HL-60 (cell line): Measurements from ENCODE around the gene SLFNL1.

ENCODE experiments used
- DNase-seq, 2 experiments: peaks; one replicate each; pipeline ENCODE4 v3.0.0-alpha.2; 2010 to 2020; ENCODE audit warnings: low read depth in 1 of 2, low spot score in 1 of 2
- H3K27ac ChIP-seq: fragments of 250-450 bp; sonication (Bioruptor Pico); replicated peaks from 2 replicates; pipeline ENCODE4 v1.5.1; 2020; ENCODE audit warnings: mild to moderate bottlenecking, moderate library complexity
- H3K27me3 ChIP-seq: fragments of 250-450 bp; sonication (Bioruptor Pico); 2 replicates; pipeline ENCODE4 v1.5.1; 2021; ENCODE audit warnings: mild to moderate bottlenecking, moderate library complexity; ENCODE audit not compliant: insufficient read depth, poor library complexity, severe bottlenecking
- H3K4me3 ChIP-seq: replicated peaks from 2 replicates; pipeline ENCODE4 v1.5.1; 2011; ENCODE audit warnings: mild to moderate bottlenecking, control low read depth, low read length; ENCODE audit not compliant: insufficient read depth
- CTCF ChIP-seq: IDR thresholded peaks from one replicate; pipeline ENCODE4 v1.5.1; 2011; ENCODE audit warnings: low read length, control low read depth, inconsistent platforms; ENCODE audit not compliant: insufficient read depth
- GABPA ChIP-seq: IDR thresholded peaks from 2 replicates; pipeline ENCODE4 v1.6.1; 2012; ENCODE audit warnings: low read depth
- POLR2AphosphoS5 ChIP-seq: IDR thresholded peaks from 2 replicates; pipeline ENCODE4 v1.6.1; 2012; ENCODE audit warnings: low read depth
- REST ChIP-seq: IDR thresholded peaks from 2 replicates; pipeline ENCODE4 v1.6.1; 2012; ENCODE audit warnings: low read depth; ENCODE audit not compliant: insufficient replicate concordance
- SPI1 ChIP-seq: IDR thresholded peaks from 2 replicates; pipeline ENCODE4 v1.6.1; 2012; ENCODE audit warnings: low read depth, mild to moderate bottlenecking, borderline replicate concordance

Gene SLFNL1

DNA sequence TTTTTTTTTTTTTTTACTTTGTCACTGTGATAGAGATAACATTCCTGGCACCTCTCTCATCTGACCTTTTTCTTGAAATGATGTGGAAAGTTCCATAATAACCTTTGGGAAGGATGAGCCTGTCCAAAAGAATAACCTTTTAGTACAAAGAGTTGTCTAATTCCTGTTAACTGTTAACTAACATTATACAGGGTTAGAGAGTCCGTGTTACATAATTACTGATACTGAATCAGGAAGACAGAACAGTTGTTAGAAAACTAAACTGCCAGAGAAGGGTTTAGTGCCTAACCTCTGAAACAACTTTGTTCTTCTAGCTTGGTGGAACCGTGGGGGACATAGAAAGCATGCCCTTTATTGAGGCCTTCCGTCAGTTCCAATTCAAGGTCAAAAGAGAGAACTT lies 33.2 kb downstream of the SLFNL1 start:
- Histone ChIP-seq H3K27me3 (no peaks in the 10 kb centered on the region), H3K4me3 (no peak overlapping the region), H3K27ac (no peak overlapping the region)
- DNase-seq = no peak
- TF ChIP-seq POLR2AphosphoS5 (no peak), SPI1 (no peak), GABPA (no peak), REST (no peak), CTCF (no peak)

DNA sequence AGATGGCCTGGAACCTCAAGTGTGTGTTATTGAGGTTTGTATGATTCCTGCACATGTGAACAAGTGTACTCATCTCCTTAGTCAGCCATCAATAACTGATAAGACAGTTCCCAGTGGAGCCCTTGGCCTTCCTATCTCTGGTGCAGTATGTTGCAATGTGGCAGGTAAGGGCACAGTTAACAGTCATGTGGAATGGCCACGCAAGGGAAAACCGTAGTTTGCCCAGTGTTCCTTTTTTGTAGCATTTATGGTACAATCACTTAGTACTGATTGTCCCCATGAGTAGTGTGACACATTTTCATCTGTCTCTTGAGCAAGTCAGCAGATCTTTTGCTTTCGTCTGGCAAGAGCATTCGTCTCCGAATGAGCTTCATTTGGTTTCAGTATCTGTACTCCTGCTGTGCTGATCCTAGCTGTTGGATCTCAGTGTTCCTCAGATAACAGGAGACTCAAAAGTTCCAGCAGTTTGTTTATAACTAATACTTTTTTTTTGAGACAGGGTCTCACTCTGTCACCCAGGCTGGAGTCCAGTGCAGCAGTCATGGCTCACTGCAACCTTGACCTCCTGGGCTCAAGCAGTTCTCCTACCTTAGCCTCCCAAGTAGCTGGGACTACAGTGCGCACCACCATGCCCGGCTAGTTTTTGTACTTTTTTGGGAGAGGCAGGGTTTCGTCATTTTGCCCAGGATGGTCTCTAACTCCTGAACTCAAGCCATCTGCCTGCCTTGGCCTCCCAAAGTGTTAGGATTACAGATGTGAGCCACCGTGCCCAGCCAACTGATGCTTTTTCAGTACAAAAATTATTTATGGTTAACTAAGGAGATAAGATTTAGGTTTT lies 33.9 kb downstream of the SLFNL1 start:
- Histone ChIP-seq H3K4me3 (no peak overlapping the region), H3K27ac (no peak overlapping the region), H3K27me3 (no peaks in the 10 kb centered on the region)
- TF ChIP-seq CTCF (no peak), SPI1 (no peak), POLR2AphosphoS5 (no peak), GABPA (no peak), REST (no peak)
- no peak for DNase-seq

GRCh38 chr1:40986956-40987355 lies 34.6 kb downstream of the SLFNL1 start:
- no peak for TF ChIP-seq GABPA
- no peak for TF ChIP-seq CTCF
- TF ChIP-seq POLR2AphosphoS5 = no peak
- no peak for TF ChIP-seq SPI1
- no peak for TF ChIP-seq REST

More at GRCh38 chr1:40986956-40987355, 34.6 kb downstream of the SLFNL1 start:
- no peaks in the 10 kb centered on the region for H3K27me3 ChIP-seq
- no peak overlapping the region for H3K27ac ChIP-seq
- DNase-seq = no peak
- H3K4me3 ChIP-seq = no peak overlapping the region
